GM12873 (cell line): Measurements from ENCODE around the gene POPDC2.

ENCODE experiments used
- CTCF ChIP-seq: IDR thresholded peaks from 2 replicates; pipeline ENCODE4 v1.5.1; 2012; ENCODE audit warnings: low read depth, mild to moderate bottlenecking, moderate library complexity, low read length, control low read depth; ENCODE audit not compliant: insufficient read depth; ENCODE audit errors: missing control alignments

POPDC2 gene

GRCh38 chr3:119676771-119677640 is 16.6 kb upstream of the POPDC2 start, which contains the start of gene COX17:
Gene COX17 (minus strand): TSS chr3:119677406. CDS start chr3:119677310, 96 bp downstream.
- no peak for TF ChIP-seq CTCF

- TF ChIP-seq CTCF: no peak
Observed at GRCh38 chr3:119676020-119676419, 15.6 kb upstream of the POPDC2 start.

GRCh38 chr3:119675188-119675874 is 14.9 kb upstream of the POPDC2 start:
- no peak for TF ChIP-seq CTCF

GRCh38 chr3:119673875-119674274 is 13.5 kb upstream of the POPDC2 start:
- TF ChIP-seq CTCF: no peak

- TF ChIP-seq CTCF: no peak
Observed at GRCh38 chr3:119672776-119673175, 12.4 kb upstream of the POPDC2 start.

- no peak for TF ChIP-seq CTCF
Observed at GRCh38 chr3:119669906-119670570, 9.6 kb upstream of the POPDC2 start.
